ENCODE measurements around the gene MBD5.

MBD5 gene

DNA sequence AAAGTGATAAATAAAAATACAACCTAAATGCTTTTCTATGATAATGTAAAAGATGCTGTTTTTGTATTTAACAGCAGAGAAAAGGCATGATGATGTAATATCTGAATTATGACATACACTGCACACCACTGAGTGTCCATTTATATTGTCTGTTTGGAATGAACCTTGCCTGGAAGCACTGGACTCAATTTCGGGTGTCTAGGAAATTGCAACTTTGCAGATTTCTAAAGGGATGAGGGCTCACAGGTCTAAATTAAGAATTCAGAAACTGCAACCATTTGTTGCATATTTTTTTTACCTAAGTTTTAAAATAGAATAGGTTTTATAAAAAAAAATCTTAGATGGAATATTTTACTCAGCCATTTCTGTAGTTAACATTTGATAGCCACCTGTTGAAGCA, 492.5 kb downstream of the MBD5 start:
- WGBS, 2 experiments (ENCODE audit: insufficient coverage in 2 of 2) = no CpG with 5 or more reads among the region's 1 CpG
- Histone ChIP-seq H3K9me3 (ENCODE audit: control insufficient read depth, low read length) (no peaks in the 10 kb centered on the region), H3K4me1 (ENCODE audit: control insufficient read depth, insufficient read depth, low read length, poor library complexity, severe bottlenecking) (no peaks in the 10 kb centered on the region), H3K4me3 (ENCODE audit: extremely low read depth, insufficient read depth, low read length, poor library complexity, severe bottlenecking) (no peak overlapping the region), H3K27ac (ENCODE audit: low read depth, low read length, severe bottlenecking) (no peak overlapping the region), H3K36me3 (ENCODE audit: control insufficient read depth, insufficient read depth, low read length) (no peaks in the 10 kb centered on the region)

DNA sequence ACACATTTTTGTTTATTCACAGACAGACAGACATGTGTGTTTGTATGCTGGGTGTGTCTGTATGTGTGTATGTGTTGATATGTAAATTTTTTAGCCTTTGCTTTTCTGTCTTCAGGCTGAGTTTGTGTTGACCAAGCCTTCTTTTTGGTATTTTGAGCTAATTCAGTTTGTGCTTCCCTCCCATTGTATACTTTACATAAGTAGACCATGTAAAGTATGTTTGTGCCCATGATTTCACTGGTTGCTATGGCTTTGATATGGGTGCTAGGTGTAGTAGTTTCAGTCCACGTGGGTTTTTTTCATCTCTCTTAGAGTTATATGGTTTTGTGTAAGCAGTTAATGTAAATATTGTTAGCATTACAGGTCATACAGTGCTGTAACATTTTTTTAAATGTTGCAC, 494.2 kb downstream of the MBD5 start:
- no peaks in the 10 kb centered on the region for H3K4me1 ChIP-seq (ENCODE audit: control insufficient read depth, insufficient read depth, low read length, poor library complexity, severe bottlenecking)
- H3K36me3 ChIP-seq (ENCODE audit: control insufficient read depth, insufficient read depth, low read length) = no peaks in the 10 kb centered on the region
- no peaks in the 10 kb centered on the region for H3K9me3 ChIP-seq (ENCODE audit: control insufficient read depth, low read length)
- no CpG with 5 or more reads among the region's 1 CpG for WGBS, 2 experiments (ENCODE audit: insufficient coverage in 2 of 2)
- no peak overlapping the region for H3K27ac ChIP-seq (ENCODE audit: low read depth, low read length, severe bottlenecking)
- H3K4me3 ChIP-seq (ENCODE audit: extremely low read depth, insufficient read depth, low read length, poor library complexity, severe bottlenecking) = no peak overlapping the region

GRCh38 chr2:148515976-148516375, 495.1 kb downstream of the MBD5 start:
- H3K36me3 ChIP-seq (ENCODE audit: control insufficient read depth, insufficient read depth, low read length) = no peaks in the 10 kb centered on the region
- H3K4me1 ChIP-seq (ENCODE audit: control insufficient read depth, insufficient read depth, low read length, poor library complexity, severe bottlenecking) = no peaks in the 10 kb centered on the region
- WGBS, 2 experiments (ENCODE audit: insufficient coverage in 2 of 2) = 100% methylated on average over 1 of the region's 2 CpGs; no CpG with 5 or more reads in 1 of the 2 experiments
- H3K27ac ChIP-seq (ENCODE audit: low read depth, low read length, severe bottlenecking) = no peak overlapping the region
- H3K4me3 ChIP-seq (ENCODE audit: extremely low read depth, insufficient read depth, low read length, poor library complexity, severe bottlenecking) = no peak overlapping the region
- H3K9me3 ChIP-seq (ENCODE audit: control insufficient read depth, low read length) = no peaks in the 10 kb centered on the region

- no peaks in the 10 kb centered on the region for H3K4me1 ChIP-seq (ENCODE audit: control insufficient read depth, insufficient read depth, low read length, poor library complexity, severe bottlenecking)
Measured at GRCh38 chr2:148517296-148517695, 496.4 kb downstream of the MBD5 start.

DNA sequence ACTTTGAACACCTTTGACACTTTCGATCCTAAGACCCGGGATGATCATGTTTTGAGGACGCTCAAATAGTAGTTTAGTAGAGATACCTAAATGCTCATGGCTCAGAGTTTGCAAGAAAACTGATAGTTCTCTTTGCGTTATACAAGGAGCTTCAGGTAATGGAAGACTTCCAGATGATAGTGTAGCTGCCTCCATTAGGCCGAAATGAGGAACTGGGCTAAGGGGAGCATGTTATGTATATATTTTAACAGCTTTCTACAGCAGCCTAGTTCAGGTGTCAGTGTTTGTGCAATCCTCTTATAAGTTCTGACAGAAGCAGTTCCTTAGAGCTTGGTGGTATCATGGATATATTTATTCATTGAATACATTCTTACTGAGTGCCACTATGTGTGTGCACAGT, 496.9 kb downstream of the MBD5 start:
- Histone ChIP-seq H3K27ac (ENCODE audit: low read depth, low read length, severe bottlenecking) (no peak overlapping the region), H3K9me3 (ENCODE audit: control insufficient read depth, low read length) (no peaks in the 10 kb centered on the region), H3K4me1 (ENCODE audit: control insufficient read depth, insufficient read depth, low read length, poor library complexity, severe bottlenecking) (no peaks in the 10 kb centered on the region), H3K4me3 (ENCODE audit: extremely low read depth, insufficient read depth, low read length, poor library complexity, severe bottlenecking) (no peak overlapping the region), H3K36me3 (ENCODE audit: control insufficient read depth, insufficient read depth, low read length) (no peaks in the 10 kb centered on the region)
- WGBS, 2 experiments (ENCODE audit: insufficient coverage in 2 of 2) = 100% methylated on average over 1 to 4 of the region's 5 CpGs

More at GRCh38 chr2:148517296-148517695, 496.4 kb downstream of the MBD5 start:
- Histone ChIP-seq H3K36me3 (ENCODE audit: control insufficient read depth, insufficient read depth, low read length) (no peaks in the 10 kb centered on the region), H3K27ac (ENCODE audit: low read depth, low read length, severe bottlenecking) (no peak overlapping the region), H3K9me3 (ENCODE audit: control insufficient read depth, low read length) (no peaks in the 10 kb centered on the region), H3K4me3 (ENCODE audit: extremely low read depth, insufficient read depth, low read length, poor library complexity, severe bottlenecking) (no peak overlapping the region)
- 100% methylated on average over 1 of the region's 2 CpGs; no CpG with 5 or more reads in 1 of the 2 experiments for WGBS, 2 experiments (ENCODE audit: insufficient coverage in 2 of 2)

DNA sequence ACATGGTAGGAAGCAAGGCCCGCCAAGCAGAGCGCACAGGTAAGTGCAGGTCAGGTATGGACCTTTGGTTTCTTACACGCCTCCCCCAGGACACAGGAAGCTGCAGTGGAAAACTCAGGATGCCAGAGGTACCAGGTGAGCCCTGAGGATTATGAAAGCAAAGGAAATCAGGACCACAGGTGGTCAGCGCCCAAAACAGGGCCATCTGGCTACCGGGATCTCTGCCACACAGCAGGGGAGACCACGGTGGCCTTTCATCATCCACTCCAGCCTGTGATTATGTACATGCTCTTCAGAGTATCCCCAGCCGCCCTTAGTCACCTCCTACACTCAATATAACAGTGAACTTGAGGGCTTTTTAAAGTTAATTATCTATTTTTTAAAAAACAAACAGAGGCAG, 498.1 kb downstream of the MBD5 start:
- Histone ChIP-seq H3K36me3 (ENCODE audit: control insufficient read depth, insufficient read depth, low read length) (no peaks in the 10 kb centered on the region), H3K9me3 (ENCODE audit: control insufficient read depth, low read length) (no peaks in the 10 kb centered on the region), H3K4me3 (ENCODE audit: extremely low read depth, insufficient read depth, low read length, poor library complexity, severe bottlenecking) (no peak overlapping the region), H3K4me1 (ENCODE audit: control insufficient read depth, insufficient read depth, low read length, poor library complexity, severe bottlenecking) (no peaks in the 10 kb centered on the region), H3K27ac (ENCODE audit: low read depth, low read length, severe bottlenecking) (no peak overlapping the region)
- 84 to 90% methylated on average over 5 to 6 of the region's 7 CpGs for WGBS, 2 experiments (ENCODE audit: insufficient coverage in 2 of 2)

- Histone ChIP-seq H3K4me3 (ENCODE audit: extremely low read depth, insufficient read depth, low read length, poor library complexity, severe bottlenecking) (no peak overlapping the region), H3K36me3 (ENCODE audit: control insufficient read depth, insufficient read depth, low read length) (no peaks in the 10 kb centered on the region), H3K4me1 (ENCODE audit: control insufficient read depth, insufficient read depth, low read length, poor library complexity, severe bottlenecking) (no peaks in the 10 kb centered on the region), H3K27ac (ENCODE audit: low read depth, low read length, severe bottlenecking) (no peak overlapping the region), H3K9me3 (ENCODE audit: control insufficient read depth, low read length) (no peaks in the 10 kb centered on the region)
- WGBS, 2 experiments (ENCODE audit: insufficient coverage in 2 of 2) = no CpG with 5 or more reads among the region's 1 CpG
Measured at GRCh38 chr2:148521181-148521580, 500.3 kb downstream of the MBD5 start.

- no peak overlapping the region for H3K27ac ChIP-seq (ENCODE audit: low read depth, low read length, severe bottlenecking)
- no peaks in the 10 kb centered on the region for H3K4me1 ChIP-seq (ENCODE audit: control insufficient read depth, insufficient read depth, low read length, poor library complexity, severe bottlenecking)
- no peak overlapping the region for H3K4me3 ChIP-seq (ENCODE audit: extremely low read depth, insufficient read depth, low read length, poor library complexity, severe bottlenecking)
- no peaks in the 10 kb centered on the region for H3K36me3 ChIP-seq (ENCODE audit: control insufficient read depth, insufficient read depth, low read length)
- WGBS, 2 experiments (ENCODE audit: insufficient coverage in 2 of 2) = 15 to 32% methylated on average over 1 of the region's 1 CpG
- no peaks in the 10 kb centered on the region for H3K9me3 ChIP-seq (ENCODE audit: control insufficient read depth, low read length)
Measured at GRCh38 chr2:148523315-148523714, 502.4 kb downstream of the MBD5 start.

DNA sequence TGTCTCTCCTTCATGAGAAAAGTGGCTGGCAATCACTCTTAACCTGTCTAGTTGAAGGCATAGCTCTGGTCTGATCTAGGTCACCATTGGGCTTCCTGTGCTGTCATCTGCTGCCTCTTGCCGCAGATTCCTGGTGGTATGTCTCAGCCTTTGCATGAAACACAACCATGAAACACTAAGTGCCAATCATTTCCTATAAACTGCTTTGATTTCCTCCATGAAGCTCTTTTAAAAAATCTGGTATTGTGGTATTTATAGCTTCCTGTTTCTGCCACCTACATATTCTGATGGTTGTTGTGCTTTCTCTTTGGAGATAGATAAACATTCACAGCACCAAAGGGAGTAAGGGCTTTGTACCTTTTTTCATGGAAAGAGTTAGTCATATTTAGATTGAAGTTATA, 503.6 kb downstream of the MBD5 start:
- no CpG with 5 or more reads among the region's 1 CpG for WGBS, 2 experiments (ENCODE audit: insufficient coverage in 2 of 2)
- Histone ChIP-seq H3K36me3 (ENCODE audit: control insufficient read depth, insufficient read depth, low read length) (no peaks in the 10 kb centered on the region), H3K4me1 (ENCODE audit: control insufficient read depth, insufficient read depth, low read length, poor library complexity, severe bottlenecking) (no peaks in the 10 kb centered on the region), H3K9me3 (ENCODE audit: control insufficient read depth, low read length) (no peaks in the 10 kb centered on the region), H3K4me3 (ENCODE audit: extremely low read depth, insufficient read depth, low read length, poor library complexity, severe bottlenecking) (no peak overlapping the region), H3K27ac (ENCODE audit: low read depth, low read length, severe bottlenecking) (no peak overlapping the region)

- WGBS, 2 experiments (ENCODE audit: insufficient coverage in 2 of 2) = 100% methylated on average over 2 of the region's 2 CpGs; no CpG with 5 or more reads in 1 of the 2 experiments
- Histone ChIP-seq H3K27ac (ENCODE audit: low read depth, low read length, severe bottlenecking) (no peak overlapping the region), H3K36me3 (ENCODE audit: control insufficient read depth, insufficient read depth, low read length) (no peaks in the 10 kb centered on the region), H3K9me3 (ENCODE audit: control insufficient read depth, low read length) (no peaks in the 10 kb centered on the region), H3K4me3 (ENCODE audit: extremely low read depth, insufficient read depth, low read length, poor library complexity, severe bottlenecking) (no peak overlapping the region), H3K4me1 (ENCODE audit: control insufficient read depth, insufficient read depth, low read length, poor library complexity, severe bottlenecking) (no peaks in the 10 kb centered on the region)
Measured at GRCh38 chr2:148525130-148525529, 504.2 kb downstream of the MBD5 start.

GRCh38 chr2:148526509-148527346, 505.8 kb downstream of the MBD5 start:
- Histone ChIP-seq H3K36me3 (ENCODE audit: control insufficient read depth, insufficient read depth, low read length) (no peaks in the 10 kb centered on the region), H3K27ac (ENCODE audit: low read depth, low read length, severe bottlenecking) (no peak overlapping the region), H3K4me1 (ENCODE audit: control insufficient read depth, insufficient read depth, low read length, poor library complexity, severe bottlenecking) (no peaks in the 10 kb centered on the region), H3K9me3 (ENCODE audit: control insufficient read depth, low read length) (no peaks in the 10 kb centered on the region), H3K4me3 (ENCODE audit: extremely low read depth, insufficient read depth, low read length, poor library complexity, severe bottlenecking) (no peak overlapping the region)
- WGBS, 2 experiments (ENCODE audit: insufficient coverage in 2 of 2) = 83 to 86% methylated on average over 7 to 9 of the region's 9 CpGs

All from mesodermal cell (in vitro differentiated cells).